OCI-LY3 (cell line): Measurements from ENCODE around the gene ZNF831.

Source experiments
- H2AFZ ChIP-seq: fragments of 200-600, 300-600 bp; shearing (Covaris generic); 2 replicates; pipeline ENCODE4 v1.6.0; 2014; ENCODE audit warnings: antibody characterized with exemption, low read depth, low read length
- H3K27ac ChIP-seq: fragments of 200-600, 300-600 bp; sonication (generic); 2 replicates; pipeline ENCODE4 v1.5.1; 2014; ENCODE audit warnings: mild to moderate bottlenecking, low read length, moderate library complexity, mixed read lengths
- H3K27me3 ChIP-seq: fragments of 200-600, 300-600 bp; sonication (generic); 2 replicates; pipeline ENCODE4 v1.6.1; 2014; ENCODE audit warnings: low read depth, low read length, mixed read lengths
- H3K36me3 ChIP-seq: fragments of 200-600, 300-600 bp; sonication (generic); replicated peaks from 2 replicates; pipeline ENCODE3; 2014; ENCODE audit warnings: low read depth, low read length, mixed read lengths
- H3K4me1 ChIP-seq: fragments of 300-600, 200-600 bp; sonication (generic); 2 replicates; pipeline ENCODE4 v1.6.1; 2014; ENCODE audit warnings: low read length, mixed read lengths
- H3K4me2 ChIP-seq: fragments of 200-600, 300-600 bp; sonication (generic); 2 replicates; pipeline ENCODE4 v1.6.1; 2014; ENCODE audit warnings: low read length, mixed read lengths
- H3K4me3 ChIP-seq: fragments of 300-600, 200-600 bp; sonication (generic); 2 replicates; pipeline ENCODE4 v1.5.1; 2014; ENCODE audit warnings: antibody characterized with exemption, mild to moderate bottlenecking, low read length, moderate library complexity
- H3K79me2 ChIP-seq: fragments of 300-600, 200-600 bp; shearing (Covaris generic); 2 replicates; pipeline ENCODE4 v1.6.1; 2014; ENCODE audit warnings: mild to moderate bottlenecking, low read length, mixed read lengths
- H3K9ac ChIP-seq: fragments of 300-600, 200-600 bp; shearing (Covaris generic); 2 replicates; pipeline ENCODE4 v1.6.0; 2014; ENCODE audit warnings: mild to moderate bottlenecking, low read length, moderate library complexity
- H3K9me3 ChIP-seq: fragments of 200-600, 300-600 bp; shearing (Covaris generic); 2 replicates; pipeline ENCODE4 v1.6.1; 2014; ENCODE audit warnings: low read length, mixed read lengths; ENCODE audit not compliant: insufficient read depth
- H4K20me1 ChIP-seq: fragments of 200-600, 300-600 bp; sonication (generic); 2 replicates; pipeline ENCODE4 v1.6.1; 2016; ENCODE audit warnings: low read length, mixed read lengths; ENCODE audit not compliant: insufficient read depth
- CTCF ChIP-seq: fragments of 200-600, 300-600 bp; sonication (generic); IDR thresholded peaks from 2 replicates; pipeline ENCODE4 v1.5.1; 2014; ENCODE audit warnings: antibody characterized with exemption, low read length, low read depth
- EZH2phosphoT487 ChIP-seq: fragments of 200-600 bp; shearing (Covaris generic); IDR thresholded peaks from 2 replicates; pipeline ENCODE4 v1.6.1; 2018; ENCODE audit warnings: antibody characterized with exemption, mixed run types, low read depth

The ZNF831 gene

GRCh38 chr20:59242714-59243626, 79.3 kb downstream of the ZNF831 start:
- peaks cover 70% of the 10 kb centered on the region for H3K27me3 ChIP-seq
- no peaks in the 10 kb centered on the region for H3K9me3 ChIP-seq
- H3K4me1 ChIP-seq, result no peaks in the 10 kb centered on the region
- no peaks in the 10 kb centered on the region for H3K36me3 ChIP-seq
- H3K27ac ChIP-seq, result no peak overlapping the region
- H4K20me1 ChIP-seq, result no peaks in the 10 kb centered on the region
- H3K9ac ChIP-seq, result no peak overlapping the region
- H2AFZ ChIP-seq, result no peak overlapping the region
- no peak overlapping the region for H3K4me2 ChIP-seq
- H3K79me2 ChIP-seq, result no peaks in the 10 kb centered on the region
- H3K4me3 ChIP-seq, result no peak overlapping the region
- TF ChIP-seq CTCF (no peak), EZH2phosphoT487 (no peak)

DNA sequence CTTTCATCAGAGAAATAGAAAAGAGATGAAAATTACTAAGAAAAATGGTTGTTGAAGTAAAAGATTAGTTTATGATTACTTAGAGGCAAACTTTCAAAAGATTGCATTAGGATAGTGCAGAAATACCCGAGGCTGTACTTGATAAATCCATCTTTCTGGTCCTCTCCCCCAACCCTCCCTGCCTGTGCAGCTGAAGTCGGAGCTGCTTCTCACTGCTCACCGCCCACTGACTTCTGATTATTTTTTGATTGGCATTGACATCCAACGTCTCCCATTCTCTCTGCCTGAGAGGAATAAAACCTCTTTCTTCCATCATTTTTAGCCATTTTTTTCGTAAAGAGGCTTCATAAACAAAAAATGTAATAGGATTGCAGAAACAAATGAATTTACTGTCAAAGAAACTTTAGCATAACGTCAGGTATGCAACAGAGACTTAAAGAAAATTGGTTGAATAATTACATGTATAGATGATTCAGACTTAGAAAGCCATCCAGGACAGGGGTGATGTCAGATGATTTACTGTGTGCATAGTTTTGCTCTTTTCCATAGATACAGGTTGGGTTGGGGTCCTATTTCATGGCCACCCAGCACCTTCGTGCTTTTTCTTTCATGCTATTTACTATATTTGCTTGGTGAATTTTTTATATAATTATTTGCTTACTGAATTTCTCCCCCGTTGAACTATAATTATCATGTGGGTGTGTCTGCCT, 83.2 kb downstream of the ZNF831 start:
- Histone ChIP-seq H2AFZ (no peak overlapping the region), H3K4me3 (no peak overlapping the region), H3K4me2 (no peak overlapping the region), H3K36me3 (no peaks in the 10 kb centered on the region), H3K9me3 (no peaks in the 10 kb centered on the region), H3K79me2 (no peaks in the 10 kb centered on the region), H3K27me3 (peaks cover 97% of the 10 kb centered on the region), H3K27ac (no peak overlapping the region), H4K20me1 (no peaks in the 10 kb centered on the region), H3K4me1 (no peaks in the 10 kb centered on the region), H3K9ac (no peak overlapping the region)
- TF ChIP-seq EZH2phosphoT487 (no peak), CTCF (no peak)

DNA sequence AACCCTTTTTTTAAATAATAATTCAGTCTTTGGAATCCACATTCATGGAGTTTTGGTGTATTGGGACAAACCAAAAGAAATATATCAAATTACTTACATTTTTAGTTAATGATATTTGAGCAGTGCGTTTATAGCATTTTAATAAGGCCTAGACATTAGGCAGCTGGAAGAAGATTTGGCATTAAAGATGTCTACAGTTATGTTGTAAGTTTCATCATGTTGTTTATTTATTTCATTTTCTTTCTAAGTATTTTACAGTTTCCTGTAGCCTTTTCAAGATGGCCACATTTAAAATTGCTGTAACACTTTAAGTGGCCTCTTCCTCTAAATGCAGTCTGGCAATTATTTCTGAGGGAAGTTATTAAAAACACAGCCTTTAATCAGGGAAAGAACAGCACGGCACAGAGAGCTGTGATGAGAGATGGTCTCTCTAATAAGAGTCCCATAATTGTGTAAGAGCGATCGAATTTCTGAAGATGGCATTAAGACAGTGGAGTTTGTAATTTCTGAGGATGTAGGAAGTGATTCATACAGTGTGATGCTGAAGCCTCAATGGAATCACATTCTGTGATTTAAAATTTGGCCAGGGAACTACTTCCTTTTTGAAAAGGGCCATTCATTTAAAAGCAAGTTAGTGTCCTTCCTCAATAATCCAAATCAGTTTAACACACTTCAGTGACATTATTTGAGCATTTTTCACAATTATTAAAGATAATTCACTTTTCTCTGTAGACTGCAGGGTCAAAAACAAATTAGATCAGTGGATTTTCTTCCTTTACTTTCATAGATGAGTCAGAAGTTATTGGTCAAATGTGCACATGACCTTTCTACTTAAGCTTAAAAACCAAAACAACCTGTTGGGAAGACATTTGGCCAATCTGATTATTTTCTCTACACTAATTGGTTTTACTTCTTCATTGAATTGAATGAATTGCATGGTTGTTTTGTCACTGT, 84.4 kb downstream of the ZNF831 start:
- no peaks in the 10 kb centered on the region for H3K36me3 ChIP-seq
- no peaks in the 10 kb centered on the region for H3K9me3 ChIP-seq
- H2AFZ ChIP-seq, result no peak overlapping the region
- TF ChIP-seq CTCF (no peak), EZH2phosphoT487 (no peak)
- H3K4me3 ChIP-seq, result no peak overlapping the region
- H4K20me1 ChIP-seq, result no peaks in the 10 kb centered on the region
- no peaks in the 10 kb centered on the region for H3K79me2 ChIP-seq
- H3K4me2 ChIP-seq, result no peak overlapping the region
- H3K27me3 ChIP-seq, result peaks cover 97% of the 10 kb centered on the region
- H3K27ac ChIP-seq, result no peak overlapping the region
- H3K4me1 ChIP-seq, result no peaks in the 10 kb centered on the region
- H3K9ac ChIP-seq, result no peak overlapping the region
